ENCODE results near the gene SCN11A.

GRCh38 chr3:39052583-39052982, 839 bp upstream of the SCN11A start:
- TF ChIP-seq CTCF (conservative IDR thresholded peaks at IDR 0.05) (no peak), EZH2 (IDR thresholded peaks at IDR 0.05; ENCODE audit: low read depth) (no peak)
